ENCODE results near the gene ATP2B2. TPM values are rescaled to one million over a fixed set of nuclear protein-coding genes. Genes with fewer than 3 reads are reported as not detected.

The ATP2B2 gene
- total and polyA plus RNA-seq, 9 of the 15 experiments (the other 6 are each of a cell fraction or from before 2014, with no cell fraction given): 0.06 TPM; not detected in 8

- CTCF ChIA-PET (ENCODE audit: low intra/inter-chr PET ratio): no interaction called here
- TF ChIP-seq USF2 (CRISPR knock-in tag; IDR thresholded peaks at IDR 0.05): no peak
- TF ChIP-seq RREB1 (CRISPR knock-in tag; IDR thresholded peaks at IDR 0.05): no peak
- no peak for TF ChIP-seq ELK1 (CRISPR knock-in tag; IDR thresholded peaks at IDR 0.05)
- no peak for TF ChIP-seq MEIS2 (IDR thresholded peaks at IDR 0.05; ENCODE audit: partially characterized antibody)
- no peak for TF ChIP-seq ZFP36 (IDR thresholded peaks at IDR 0.05; ENCODE audit: low read depth, low read length, partially characterized antibody)
- TF ChIP-seq ZNF41 (CRISPR knock-in tag; conservative IDR thresholded peaks at IDR 0.05): no peak
- no peak for TF ChIP-seq FOXK2 (conservative IDR thresholded peaks at IDR 0.05 in 1 of 2, IDR thresholded peaks at IDR 0.05 in 1 of 2; ENCODE audit: low read depth in 2 of 2)
- TF ChIP-seq LCOR (CRISPR knock-in tag; IDR thresholded peaks at IDR 0.05): no peak
- no peak for TF ChIP-seq ZNF165 (CRISPR knock-in tag; IDR thresholded peaks at IDR 0.05; ENCODE audit: borderline replicate concordance)
- no peak for TF ChIP-seq ZFP30 (CRISPR knock-in tag; IDR thresholded peaks at IDR 0.05; ENCODE audit: borderline replicate concordance)
- TF ChIP-seq FOXJ2 (tag; IDR thresholded peaks at IDR 0.05): no peak
- no peak for TF ChIP-seq EHMT2 (IDR thresholded peaks at IDR 0.05)
- no peak for TF ChIP-seq PHB (CRISPR knock-in tag; IDR thresholded peaks at IDR 0.05)
- no peak for TF ChIP-seq ZNF280B (CRISPR knock-in tag; IDR thresholded peaks at IDR 0.05)
These were observed 63.1 kb downstream of the ATP2B2 start for GRCh38 chr3:10442151-10442795.

More at GRCh38 chr3:10442151-10442795, 63.1 kb downstream of the ATP2B2 start:
- Histone ChIP-seq H3K4me2 (ENCODE audit: insufficient read depth, low read length) (no peak overlapping the region), H3K79me2 (ENCODE audit: control insufficient read depth, insufficient read depth, low read length) (no peaks in the 10 kb centered on the region), H3K9ac (ENCODE audit: insufficient read depth in 1 of 2, low read depth in 2 of 2, low read length in 2 of 2) (no peak overlapping the region), H3K27ac (ENCODE audit: extremely low read depth, low read depth, low read length) (no peak overlapping the region), H3K4me3 (no peak overlapping the region), H3K27me3 (ENCODE audit: control insufficient read depth in 2 of 2, insufficient read depth in 2 of 2, low read length in 2 of 2) (peaks cover 40 to 87% of the 10 kb centered on the region in 2 experiments), H3K9me1 (ENCODE audit: control insufficient read depth, insufficient read depth, low read length) (peaks cover 3% of the 10 kb centered on the region), H4K20me1 (replicated peaks; ENCODE audit: control insufficient read depth, insufficient read depth, low read length) (peaks cover 11% of the 10 kb centered on the region), H3K4me1 (replicated peaks in 1 of 2; ENCODE audit: control insufficient read depth in 2 of 2, insufficient read depth in 2 of 2, low read length in 2 of 2) (peaks cover 4 to 8% of the 10 kb centered on the region in 2 experiments; a peak in 2 of 5 replicates), H3K36me3 (ENCODE audit: control insufficient read depth, insufficient read depth, low read length) (no peaks in the 10 kb centered on the region), H3K9me3 (replicated peaks; ENCODE audit: control insufficient read depth, insufficient read depth, low read depth, low read length) (no peaks in the 10 kb centered on the region), H2AFZ (ENCODE audit: low read depth, low read length) (no peak overlapping the region)
- ATAC-seq (no peak), DNase-seq (ENCODE audit: extremely low read depth in 1 of 4, low spot score in 3 of 4) (no peak), FAIRE-seq (no peak)
- BruUV-seq (replicated peaks): no TSS peak
- WGBS (ENCODE audit: insufficient coverage, low coverage, missing lambda C conversion rate): 0% methylated on average over 10 of the region's 10 CpGs
- POLR2A ChIA-PET: interaction anchor here (0.5 kb wide), 1 partner anchor 106 kb away, joined by 3 read pairs; no protein-coding TSS in a partner anchor
- in situ Hi-C loops (cut with MboI) (no loop called here), intact Hi-C loops (cut with micrococcal nuclease) (no loop called here)
